ES-I3 (cell line): ENCODE results near the gene FOXP3.
A peak's percentile ranks its signal among the peaks of the same experiment; 100 is the strongest.

Source experiments
- H3K36me3 ChIP-seq: 2 replicates; pipeline ENCODE4 v1.6.1; 2013; ENCODE audit warnings: mild to moderate bottlenecking, low read length, control low read depth, moderate library complexity; ENCODE audit not compliant: insufficient read depth
- H3K4me1 ChIP-seq: 2 replicates; pipeline ENCODE4 v1.6.1; 2013; ENCODE audit warnings: mild to moderate bottlenecking, control low read depth, low read length; ENCODE audit not compliant: insufficient read depth
- H3K9ac ChIP-seq: 2 replicates; pipeline ENCODE4 v1.6.1; 2013; ENCODE audit warnings: low read depth, mild to moderate bottlenecking, low read length, moderate library complexity
- H3K9me3 ChIP-seq: 2 replicates; pipeline ENCODE4 v1.6.1; 2013; ENCODE audit warnings: mild to moderate bottlenecking, low read length, moderate library complexity; ENCODE audit not compliant: control insufficient read depth, insufficient read depth

Gene FOXP3

DNA sequence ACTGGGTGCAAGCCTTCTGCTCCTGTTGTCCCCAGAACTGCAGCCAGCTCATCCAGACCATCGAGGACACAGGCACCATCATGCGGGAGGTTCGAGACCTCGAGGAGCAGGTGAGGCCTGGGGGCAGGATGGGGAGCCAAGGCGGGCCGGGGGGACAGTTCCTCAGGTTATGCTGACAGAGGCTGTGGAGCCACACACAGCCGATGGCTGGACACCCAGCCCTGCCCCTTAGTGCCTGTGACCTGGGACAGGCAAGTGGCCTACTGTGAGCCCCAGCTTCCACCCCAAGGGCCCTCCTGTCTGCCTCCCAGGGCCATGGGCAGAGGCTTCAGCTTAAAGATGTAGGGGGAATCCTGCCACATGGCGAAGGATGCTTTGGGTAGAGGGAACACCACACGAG lies 14.9 kb downstream of the FOXP3 start:
- Histone ChIP-seq H3K4me1 (no peaks in the 10 kb centered on the region), H3K36me3 (no peaks in the 10 kb centered on the region), H3K9me3 (no peaks in the 10 kb centered on the region), H3K9ac (no peak overlapping the region)

- Histone ChIP-seq H3K9me3 (no peaks in the 10 kb centered on the region), H3K9ac (no peak overlapping the region), H3K4me1 (no peaks in the 10 kb centered on the region), H3K36me3 (no peaks in the 10 kb centered on the region)
These were observed 15.4 kb downstream of the FOXP3 start for GRCh38 chrX:49249071-49249470.

DNA sequence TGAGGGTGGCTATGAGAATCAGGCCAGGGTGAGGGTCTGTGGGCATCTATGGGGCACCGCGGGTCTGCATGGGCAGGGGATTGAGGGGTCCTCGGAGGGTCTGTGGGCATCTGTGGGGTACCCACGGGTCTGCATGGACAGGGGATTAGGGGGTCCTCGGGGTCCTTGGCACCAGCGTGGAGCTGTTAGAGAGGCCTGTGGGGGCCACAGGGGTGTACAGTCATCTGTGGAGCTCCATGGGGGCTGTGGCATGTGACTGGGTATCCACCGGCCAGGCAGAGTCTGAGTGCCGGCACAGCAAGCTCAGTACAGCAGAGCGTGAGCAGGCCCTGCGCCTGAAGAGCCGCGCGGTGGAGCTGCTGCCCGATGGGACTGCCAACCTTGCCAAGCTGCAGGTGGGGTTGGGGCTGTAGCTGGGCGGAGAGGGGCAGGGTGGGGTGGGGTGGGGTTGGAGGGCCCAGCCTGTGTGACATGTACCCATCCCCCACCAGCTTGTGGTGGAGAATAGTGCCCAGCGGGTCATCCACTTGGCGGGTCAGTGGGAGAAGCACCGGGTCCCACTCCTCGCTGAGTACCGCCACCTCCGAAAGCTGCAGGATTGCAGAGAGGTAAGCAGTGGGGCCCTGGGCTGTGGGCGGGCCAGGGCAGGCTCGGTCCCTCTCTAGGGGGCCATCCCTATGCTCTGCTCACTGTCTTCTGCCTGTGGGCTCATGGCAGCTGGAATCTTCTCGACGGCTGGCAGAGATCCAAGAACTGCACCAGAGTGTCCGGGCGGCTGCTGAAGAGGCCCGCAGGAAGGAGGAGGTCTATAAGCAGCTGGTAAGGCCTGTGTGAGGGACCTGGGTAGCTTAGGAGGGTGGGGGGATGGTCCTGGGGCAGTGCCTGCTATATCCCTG lies 16.3 kb downstream of the FOXP3 start:
- Histone ChIP-seq H3K9ac (no peak overlapping the region), H3K4me1 (peaks cover 3% of the 10 kb centered on the region; the same call in 1 of the 2 replicates), H3K36me3 (no peaks in the 10 kb centered on the region), H3K9me3 (no peaks in the 10 kb centered on the region)

GRCh38 chrX:49247346-49247745 lies 17.2 kb downstream of the FOXP3 start:
- no peaks in the 10 kb centered on the region; the same call in 1 of the 2 replicates for H3K9me3 ChIP-seq
- H3K9ac ChIP-seq: no peak overlapping the region
- H3K36me3 ChIP-seq: no peaks in the 10 kb centered on the region
- H3K4me1 ChIP-seq: peaks cover 11% of the 10 kb centered on the region; the same call in 1 of the 2 replicates

DNA sequence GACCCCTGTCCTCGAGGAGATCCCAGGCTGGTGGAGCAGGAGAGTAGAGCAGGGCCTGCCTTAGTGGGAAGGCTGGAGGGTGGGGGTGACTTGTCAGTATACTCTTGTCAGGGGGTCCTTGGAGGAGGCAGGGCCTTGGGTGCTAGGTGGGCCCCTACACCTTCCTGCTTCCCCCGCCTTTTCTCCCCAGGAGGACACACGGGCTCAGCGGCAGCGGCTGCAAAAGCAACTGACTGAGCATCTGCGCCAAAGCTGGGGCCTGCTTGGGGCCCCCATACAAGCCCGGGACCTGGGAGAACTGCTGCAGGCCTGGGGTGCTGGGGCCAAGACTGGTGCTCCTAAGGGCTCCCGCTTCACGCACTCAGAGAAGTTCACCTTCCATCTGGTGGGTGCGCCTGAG lies 18.0 kb downstream of the FOXP3 start:
- Histone ChIP-seq H3K9ac (no peak overlapping the region), H3K4me1 (peaks cover 13% of the 10 kb centered on the region; the same call in 1 of the 2 replicates), H3K36me3 (no peaks in the 10 kb centered on the region), H3K9me3 (no peaks in the 10 kb centered on the region; the same call in 1 of the 2 replicates)

GRCh38 chrX:49244207-49244606 lies 20.3 kb downstream of the FOXP3 start:
- Histone ChIP-seq H3K36me3 (no peaks in the 10 kb centered on the region), H3K9ac (no peak overlapping the region), H3K4me1 (peaks cover 13% of the 10 kb centered on the region; the same call in 1 of the 2 replicates), H3K9me3 (no peaks in the 10 kb centered on the region; the same call in 1 of the 2 replicates)

- Histone ChIP-seq H3K4me1 (peaks cover 13% of the 10 kb centered on the region; the same call in 1 of the 2 replicates), H3K36me3 (no peaks in the 10 kb centered on the region), H3K9ac (no peak overlapping the region), H3K9me3 (no peaks in the 10 kb centered on the region; the same call in 1 of the 2 replicates)
These were observed 21.3 kb downstream of the FOXP3 start for GRCh38 chrX:49243166-49243565.

DNA sequence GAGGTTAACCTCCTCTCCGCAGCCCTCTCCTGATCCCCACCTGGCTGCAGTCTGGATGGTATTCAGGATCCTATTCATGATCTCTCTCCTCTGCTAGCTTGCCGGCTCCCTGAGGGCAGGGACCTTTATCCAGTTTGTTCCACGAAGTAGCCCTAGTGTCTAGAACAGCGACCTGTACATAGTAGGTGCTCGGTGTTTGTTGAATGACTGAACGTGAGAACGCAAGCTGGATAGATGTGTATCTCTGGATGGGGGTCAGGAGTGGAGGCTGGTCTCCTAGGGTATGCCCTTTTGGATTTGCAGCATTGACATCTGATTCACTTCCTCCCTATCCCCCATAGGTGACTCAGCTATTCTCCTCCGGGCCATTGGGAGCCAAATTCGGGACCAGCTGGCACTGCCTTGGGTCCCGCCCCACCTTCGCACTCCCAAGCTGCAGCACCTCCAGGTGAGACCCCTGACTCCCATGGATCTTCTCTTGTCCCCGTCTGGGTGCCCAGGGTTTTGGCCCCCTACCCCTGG lies 21.9 kb downstream of the FOXP3 start:
- H3K4me1 ChIP-seq: peaks cover 13% of the 10 kb centered on the region; the same call in 1 of the 2 replicates
- H3K36me3 ChIP-seq: no peaks in the 10 kb centered on the region
- no peak overlapping the region for H3K9ac ChIP-seq
- no peaks in the 10 kb centered on the region; the same call in 1 of the 2 replicates for H3K9me3 ChIP-seq

DNA sequence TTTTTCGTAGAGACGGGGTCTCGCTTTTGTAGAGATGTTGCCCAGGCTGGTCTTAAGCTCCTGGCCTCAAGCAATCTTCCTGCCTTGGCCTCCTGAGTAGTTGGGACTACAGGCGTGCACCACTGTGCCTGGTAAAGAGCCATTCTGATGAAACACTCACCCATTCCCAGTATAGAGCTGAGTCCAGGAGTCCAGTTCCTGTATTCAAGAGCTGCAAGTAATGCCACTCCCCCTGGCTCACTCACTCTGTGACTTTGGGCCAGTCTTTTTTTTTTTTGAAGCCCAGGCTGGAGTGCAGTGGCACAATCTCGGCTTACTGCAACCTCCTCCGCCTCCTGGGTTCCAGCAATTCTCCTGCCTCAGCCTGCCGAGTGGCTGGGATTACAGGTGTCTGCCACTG lies 25.8 kb downstream of the FOXP3 start:
- H3K36me3 ChIP-seq: no peaks in the 10 kb centered on the region
- no peaks in the 10 kb centered on the region; the same call in 1 of the 2 replicates for H3K9me3 ChIP-seq
- H3K9ac ChIP-seq: no peak overlapping the region
- peaks cover 13% of the 10 kb centered on the region; the same call in 1 of the 2 replicates for H3K4me1 ChIP-seq

GRCh38 chrX:49237060-49237459 lies 27.4 kb downstream of the FOXP3 start:
- no peak overlapping the region for H3K9ac ChIP-seq
- no peaks in the 10 kb centered on the region; the same call in 1 of the 2 replicates for H3K4me1 ChIP-seq
- no peaks in the 10 kb centered on the region for H3K9me3 ChIP-seq
- H3K36me3 ChIP-seq: no peaks in the 10 kb centered on the region

- H3K9me3 ChIP-seq: no peaks in the 10 kb centered on the region
- H3K4me1 ChIP-seq: no peaks in the 10 kb centered on the region; the same call in 1 of the 2 replicates
- H3K9ac ChIP-seq: peak overlapping the region; percentile 3; the same call in 1 of the 2 replicates
- H3K36me3 ChIP-seq: no peaks in the 10 kb centered on the region
These were observed 30.5 kb downstream of the FOXP3 start for GRCh38 chrX:49233887-49234555.

GRCh38 chrX:49233176-49233575 lies 31.3 kb downstream of the FOXP3 start, which contains the start of gene CACNA1F:
CACNA1F (minus strand) TSS chrX:49233340; CDS start chrX:49233309, 31 bp downstream.
- Histone ChIP-seq H3K9me3 (no peaks in the 10 kb centered on the region), H3K4me1 (no peaks in the 10 kb centered on the region; the same call in 1 of the 2 replicates), H3K36me3 (no peaks in the 10 kb centered on the region), H3K9ac (peak within 1 kb of the TSS; percentile 3; the same call in 1 of the 2 replicates)

GRCh38 chrX:49232525-49232924 lies 32.0 kb downstream of the FOXP3 start:
- H3K4me1 ChIP-seq: no peaks in the 10 kb centered on the region; the same call in 1 of the 2 replicates
- no peaks in the 10 kb centered on the region for H3K36me3 ChIP-seq
- H3K9me3 ChIP-seq: no peaks in the 10 kb centered on the region
- H3K9ac ChIP-seq: no peak overlapping the region

DNA sequence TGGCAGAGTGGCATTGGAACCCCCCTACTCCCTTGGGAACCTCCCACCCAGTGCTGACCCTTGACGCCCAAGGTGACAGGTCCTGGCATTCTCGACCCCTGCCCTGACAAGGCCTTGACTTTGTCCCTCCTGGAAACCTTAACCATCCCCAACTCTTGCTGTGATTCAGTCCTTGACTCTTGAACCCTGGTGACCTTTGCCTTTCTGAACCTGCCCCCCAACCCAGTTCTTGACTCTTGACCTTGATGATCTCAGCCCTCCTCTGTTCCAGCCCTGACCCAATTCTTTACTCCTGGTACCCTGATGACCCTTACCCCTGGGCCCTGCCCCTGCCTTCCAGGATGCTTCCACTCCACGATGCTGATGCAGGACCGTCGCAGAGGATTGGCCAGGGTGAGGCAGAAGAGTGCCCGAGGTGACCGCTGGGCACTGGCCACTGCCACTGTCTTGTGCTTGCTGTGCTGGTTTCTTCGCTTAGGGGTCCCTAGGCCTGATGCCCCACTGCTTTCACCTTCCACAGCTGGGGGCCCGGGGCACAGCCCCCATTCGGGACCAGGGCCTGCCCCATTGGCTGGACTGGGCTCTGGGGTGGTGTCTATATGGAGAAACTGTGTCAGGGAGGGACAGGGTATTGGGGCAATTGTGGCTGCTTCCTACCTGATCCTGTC lies 33.0 kb downstream of the FOXP3 start:
- H3K4me1 ChIP-seq: no peaks in the 10 kb centered on the region; the same call in 1 of the 2 replicates
- H3K9ac ChIP-seq: no peak overlapping the region
- no peaks in the 10 kb centered on the region for H3K9me3 ChIP-seq
- H3K36me3 ChIP-seq: no peaks in the 10 kb centered on the region
